ENCODE data around the gene IFT20.

IFT20 gene

GRCh38 chr17:28317099-28317965 is 17.9 kb downstream of the IFT20 start:
- no peak overlapping the region for H3K4me3 ChIP-seq (ENCODE audit: control insufficient read depth, low read depth, low read length)
- no peak for TF ChIP-seq CTCF (IDR thresholded peaks at IDR 0.05; ENCODE audit: control insufficient read depth, insufficient read depth, low read depth, low read length, missing control alignments)
- no peak for DNase-seq (ENCODE audit: low read depth)

- H3K4me3 ChIP-seq (ENCODE audit: control insufficient read depth, low read depth, low read length): no peak overlapping the region
- no peak for TF ChIP-seq CTCF (IDR thresholded peaks at IDR 0.05; ENCODE audit: control insufficient read depth, insufficient read depth, low read depth, low read length, missing control alignments)
- DNase-seq (ENCODE audit: low read depth): no peak
Observed at GRCh38 chr17:28315846-28316705, 19.2 kb downstream of the IFT20 start.

- no peak for DNase-seq (ENCODE audit: low read depth)
- no peak for TF ChIP-seq CTCF (IDR thresholded peaks at IDR 0.05; ENCODE audit: control insufficient read depth, insufficient read depth, low read depth, low read length, missing control alignments)
- no peak overlapping the region for H3K4me3 ChIP-seq (ENCODE audit: control insufficient read depth, low read depth, low read length)
Observed at GRCh38 chr17:28313841-28314240, 21.4 kb downstream of the IFT20 start.

GRCh38 chr17:28306954-28307401 is 28.3 kb downstream of the IFT20 start:
- no peak for TF ChIP-seq CTCF (IDR thresholded peaks at IDR 0.05; ENCODE audit: control insufficient read depth, insufficient read depth, low read depth, low read length, missing control alignments)
- H3K4me3 ChIP-seq (ENCODE audit: control insufficient read depth, low read depth, low read length): no peak overlapping the region
- DNase-seq (ENCODE audit: low read depth): no peak

GRCh38 chr17:28298449-28298848 is 36.8 kb downstream of the IFT20 start:
- DNase-seq (ENCODE audit: low read depth): no peak
- TF ChIP-seq CTCF (IDR thresholded peaks at IDR 0.05; ENCODE audit: control insufficient read depth, insufficient read depth, low read depth, low read length, missing control alignments): no peak
- no peak overlapping the region for H3K4me3 ChIP-seq (ENCODE audit: control insufficient read depth, low read depth, low read length)

GRCh38 chr17:28295677-28296578 is 39.3 kb downstream of the IFT20 start:
- DNase-seq (ENCODE audit: low read depth): no peak
- TF ChIP-seq CTCF (IDR thresholded peaks at IDR 0.05; ENCODE audit: control insufficient read depth, insufficient read depth, low read depth, low read length, missing control alignments): no peak
- no peak overlapping the region for H3K4me3 ChIP-seq (ENCODE audit: control insufficient read depth, low read depth, low read length)

Data from AG09309 (cell line).